C4-2B (cell line): ENCODE results near the gene PDE2A.

Experiments used
- ZFX ChIP-seq: fragments of 450-650 bp; IDR thresholded peaks from 2 replicates; pipeline ENCODE4 v1.6.1; 2017
- TF ChIP-seq, protein P1 (sequence below): fragments of 450-650 bp; conservative IDR thresholded peaks from 2 replicates; pipeline ENCODE4 v1.5.1; 2017; ENCODE audit warnings: mild to moderate bottlenecking

DNA sequence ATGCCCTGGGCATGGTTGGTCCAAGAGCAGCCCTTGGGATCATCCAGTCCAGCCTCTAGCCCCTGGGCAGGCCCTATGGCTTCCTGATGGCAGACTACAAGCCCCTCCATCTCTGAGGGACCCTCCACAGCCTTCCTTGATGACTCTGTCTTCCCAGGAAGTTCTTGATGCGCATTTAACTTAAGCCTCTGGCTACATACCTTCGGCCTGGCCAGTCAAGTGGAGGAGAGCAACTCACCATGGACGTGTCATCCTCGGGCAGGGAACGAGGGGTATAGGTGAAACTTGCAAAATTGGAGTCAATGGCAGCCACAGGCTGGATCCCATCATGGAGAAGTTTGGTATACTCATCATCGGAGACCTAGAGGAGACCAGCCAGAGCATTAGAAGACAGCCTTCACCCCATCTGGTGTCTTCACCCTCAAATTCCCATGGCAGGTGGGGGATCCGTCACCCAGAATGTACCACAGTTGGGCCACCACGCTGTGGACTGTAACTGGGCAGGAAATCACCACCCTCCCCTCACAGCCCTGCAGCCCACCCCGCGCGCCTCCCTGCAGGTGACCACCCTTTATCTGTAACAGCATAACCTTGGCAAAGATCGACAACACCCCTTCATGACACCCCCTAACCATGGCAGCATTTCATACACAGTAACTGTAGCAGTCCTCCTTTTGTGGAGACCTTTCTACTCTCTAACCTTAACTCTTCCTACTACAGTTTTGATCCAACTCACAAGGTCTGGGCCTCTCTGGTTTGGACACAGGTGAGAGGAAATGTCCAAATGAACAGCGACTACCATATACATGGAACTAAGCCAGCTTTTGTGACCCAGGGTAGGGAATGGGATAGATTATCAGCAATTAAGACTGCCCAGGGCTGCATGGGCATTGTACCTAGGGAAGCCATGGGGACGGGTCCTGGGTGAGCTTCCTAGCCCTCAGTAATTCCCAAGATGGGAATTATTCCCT, 91.7 kb downstream of the PDE2A start:
- TF ChIP-seq, protein P1, sequence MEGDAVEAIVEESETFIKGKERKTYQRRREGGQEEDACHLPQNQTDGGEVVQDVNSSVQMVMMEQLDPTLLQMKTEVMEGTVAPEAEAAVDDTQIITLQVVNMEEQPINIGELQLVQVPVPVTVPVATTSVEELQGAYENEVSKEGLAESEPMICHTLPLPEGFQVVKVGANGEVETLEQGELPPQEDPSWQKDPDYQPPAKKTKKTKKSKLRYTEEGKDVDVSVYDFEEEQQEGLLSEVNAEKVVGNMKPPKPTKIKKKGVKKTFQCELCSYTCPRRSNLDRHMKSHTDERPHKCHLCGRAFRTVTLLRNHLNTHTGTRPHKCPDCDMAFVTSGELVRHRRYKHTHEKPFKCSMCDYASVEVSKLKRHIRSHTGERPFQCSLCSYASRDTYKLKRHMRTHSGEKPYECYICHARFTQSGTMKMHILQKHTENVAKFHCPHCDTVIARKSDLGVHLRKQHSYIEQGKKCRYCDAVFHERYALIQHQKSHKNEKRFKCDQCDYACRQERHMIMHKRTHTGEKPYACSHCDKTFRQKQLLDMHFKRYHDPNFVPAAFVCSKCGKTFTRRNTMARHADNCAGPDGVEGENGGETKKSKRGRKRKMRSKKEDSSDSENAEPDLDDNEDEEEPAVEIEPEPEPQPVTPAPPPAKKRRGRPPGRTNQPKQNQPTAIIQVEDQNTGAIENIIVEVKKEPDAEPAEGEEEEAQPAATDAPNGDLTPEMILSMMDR = no peak
- TF ChIP-seq ZFX = no peak
